Urinary bladder (tissue), 4 donors: Measurements from ENCODE around the gene MERTK. TPM values are rescaled to one million over a fixed set of nuclear protein-coding genes. Genes with fewer than 3 reads are reported as not detected.
"Not testable (repeated sequence)": the region's sequence is repeated elsewhere in the genome, so short reads cannot be mapped to it uniquely, and the experiment has no call there.

Source experiments
- DNase-seq: peaks from one replicate; pipeline ENCODE4 v3.0.0-alpha.2; 2015; ENCODE audit errors: extremely low spot score
- H3K27ac ChIP-seq: one replicate; pipeline ENCODE4 v1.5.1; 2013; ENCODE audit warnings: low read depth, mild to moderate bottlenecking, moderate library complexity
- H3K36me3 ChIP-seq: one replicate; pipeline ENCODE4 v1.6.1; 2013; ENCODE audit warnings: mild to moderate bottlenecking, moderate library complexity; ENCODE audit not compliant: insufficient read depth
- H3K4me1 ChIP-seq: one replicate; pipeline ENCODE4 v1.6.1; 2013; ENCODE audit warnings: mild to moderate bottlenecking, moderate library complexity; ENCODE audit not compliant: insufficient read depth
- H3K4me3 ChIP-seq: one replicate; pipeline ENCODE4 v1.5.1; 2013; ENCODE audit warnings: low read depth, low read length
- WGBS: extraction: QIAGEN DNeasy Blood & Tissue Kit; methylation state at CpG from one replicate; pipeline ENCODE4 v1.1.7; 2013; 5-methylcytosine and 5-hydroxymethylcytosine counted together
- polyA plus RNA-seq: library from polyadenylated mRNA; stranded (reverse); fragments of 200-250 nt; gene quantifications from one replicate; pipeline ENCODE4 v1.2.3, GENCODE V29; 2013
- total RNA-seq: library from RNA; depleted of rRNA; stranded (reverse); fragments of >200 nt; gene quantifications from one replicate; pipeline ENCODE4 v1.2.3, GENCODE V29; 2014
- donor health status: healthy with polysubstance abuse.
- donor health status: healthy.

MERTK gene
- total and polyA plus RNA-seq, 2 donors = 16.1 to 17.6 TPM

DNA sequence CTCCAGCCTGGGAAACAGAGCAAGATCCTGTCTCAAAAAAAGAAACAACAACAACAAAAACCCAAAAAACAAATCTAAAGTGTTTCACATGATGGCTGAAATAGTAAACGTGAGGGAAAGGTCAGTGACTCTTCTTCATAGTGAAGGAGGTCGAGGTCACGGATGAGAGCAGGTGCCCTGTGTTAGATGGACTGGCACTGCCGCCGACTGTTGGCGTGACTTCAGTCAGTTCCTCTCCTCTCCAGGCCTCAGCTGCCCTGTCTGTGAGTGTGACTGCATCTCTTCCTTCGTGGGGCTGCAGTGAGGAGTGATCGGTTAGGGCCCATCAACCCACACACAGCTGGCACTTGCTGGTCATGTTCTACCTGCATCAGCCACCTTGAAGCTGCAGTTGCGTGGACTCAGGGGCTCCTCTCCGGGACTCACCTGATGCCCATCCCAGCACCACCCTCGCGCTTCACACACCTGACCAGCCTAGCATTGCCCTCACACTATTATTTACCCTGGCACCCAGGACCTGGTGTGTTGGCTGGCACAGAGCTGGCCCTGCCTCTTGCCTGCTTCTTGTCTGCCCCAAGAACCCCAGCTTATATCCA is 126.6 kb downstream of the MERTK start:
- Histone ChIP-seq H3K36me3 (no peaks in the 10 kb centered on the region), H3K4me1 (peaks cover 1% of the 10 kb centered on the region), H3K4me3 (no peak overlapping the region), H3K27ac (no peak overlapping the region)
- WGBS = 92% methylated on average over 12 of the region's 12 CpGs
- DNase-seq = no peak

DNA sequence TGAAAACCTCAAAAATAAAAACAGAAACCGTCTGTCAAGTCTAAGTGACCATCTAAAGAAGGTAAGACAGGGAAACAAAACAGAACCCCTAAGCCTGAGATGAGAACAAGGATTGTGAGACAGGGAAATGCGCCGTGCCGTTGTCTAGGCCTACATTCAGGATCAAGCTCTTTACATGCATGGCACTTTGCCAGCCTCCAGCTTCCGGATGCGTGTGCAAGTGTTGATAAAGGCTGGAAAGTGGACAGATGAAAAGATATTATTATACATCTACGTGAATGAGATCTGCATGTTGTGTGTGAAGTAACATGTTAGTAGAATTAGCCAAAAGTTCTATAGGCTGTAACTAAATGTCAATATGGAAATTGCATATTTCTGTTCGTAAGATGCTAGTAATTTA is 128.1 kb downstream of the MERTK start:
- WGBS = 54% methylated on average over 8 of the region's 8 CpGs
- no peaks in the 10 kb centered on the region for H3K36me3 ChIP-seq
- H3K4me1 ChIP-seq = peaks cover 1% of the 10 kb centered on the region
- DNase-seq = no peak
- no peak overlapping the region for H3K27ac ChIP-seq
- no peak overlapping the region for H3K4me3 ChIP-seq

DNA sequence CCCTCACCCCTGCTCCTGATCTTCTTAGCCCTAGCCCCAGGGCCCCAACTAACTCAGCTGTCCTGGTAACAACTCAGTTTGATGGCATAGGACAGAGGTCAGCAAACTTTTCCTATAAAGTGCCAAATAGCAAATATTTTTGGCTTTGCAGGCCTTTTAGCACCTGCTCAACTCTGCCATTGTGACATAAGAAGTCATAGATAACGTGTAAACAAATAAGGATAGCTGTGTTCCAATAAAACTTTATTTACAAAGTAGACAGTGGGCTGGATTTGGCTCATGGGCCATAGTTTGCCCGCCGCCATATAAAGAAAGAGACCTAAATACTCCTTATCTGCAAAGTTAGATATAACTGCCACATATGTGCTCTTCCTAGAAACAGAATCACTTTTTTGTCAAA is 129.4 kb downstream of the MERTK start:
- DNase-seq = no peak
- Histone ChIP-seq H3K4me3 (no peak overlapping the region), H3K27ac (no peak overlapping the region), H3K4me1 (peaks cover 3% of the 10 kb centered on the region), H3K36me3 (no peaks in the 10 kb centered on the region)
- WGBS = 97% methylated on average over 3 of the region's 3 CpGs

DNA sequence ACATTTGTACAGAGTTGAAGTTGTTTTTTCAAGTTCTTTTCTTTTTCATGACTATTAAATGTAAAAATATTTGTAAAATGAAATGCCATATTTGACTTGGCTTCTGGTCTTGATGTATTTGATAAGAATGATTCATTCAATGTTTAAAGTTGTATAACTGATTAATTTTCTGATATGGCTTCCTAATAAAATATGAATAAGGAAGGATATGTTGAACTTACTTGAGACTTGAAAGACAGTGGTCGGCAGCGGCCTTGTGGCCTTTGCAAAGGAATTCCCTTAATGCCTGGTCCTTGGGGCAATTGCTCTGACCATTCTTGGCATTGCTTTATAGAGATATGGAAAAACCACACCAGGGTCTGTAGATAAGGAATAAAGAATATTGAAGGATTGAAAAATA is 130.8 kb downstream of the MERTK start:
- no peak overlapping the region for H3K27ac ChIP-seq
- H3K4me1 ChIP-seq = peaks cover 7% of the 10 kb centered on the region
- WGBS = 86% methylated on average over 2 of the region's 2 CpGs
- H3K4me3 ChIP-seq = no peak overlapping the region
- H3K36me3 ChIP-seq = no peaks in the 10 kb centered on the region
- DNase-seq = no peak

DNA sequence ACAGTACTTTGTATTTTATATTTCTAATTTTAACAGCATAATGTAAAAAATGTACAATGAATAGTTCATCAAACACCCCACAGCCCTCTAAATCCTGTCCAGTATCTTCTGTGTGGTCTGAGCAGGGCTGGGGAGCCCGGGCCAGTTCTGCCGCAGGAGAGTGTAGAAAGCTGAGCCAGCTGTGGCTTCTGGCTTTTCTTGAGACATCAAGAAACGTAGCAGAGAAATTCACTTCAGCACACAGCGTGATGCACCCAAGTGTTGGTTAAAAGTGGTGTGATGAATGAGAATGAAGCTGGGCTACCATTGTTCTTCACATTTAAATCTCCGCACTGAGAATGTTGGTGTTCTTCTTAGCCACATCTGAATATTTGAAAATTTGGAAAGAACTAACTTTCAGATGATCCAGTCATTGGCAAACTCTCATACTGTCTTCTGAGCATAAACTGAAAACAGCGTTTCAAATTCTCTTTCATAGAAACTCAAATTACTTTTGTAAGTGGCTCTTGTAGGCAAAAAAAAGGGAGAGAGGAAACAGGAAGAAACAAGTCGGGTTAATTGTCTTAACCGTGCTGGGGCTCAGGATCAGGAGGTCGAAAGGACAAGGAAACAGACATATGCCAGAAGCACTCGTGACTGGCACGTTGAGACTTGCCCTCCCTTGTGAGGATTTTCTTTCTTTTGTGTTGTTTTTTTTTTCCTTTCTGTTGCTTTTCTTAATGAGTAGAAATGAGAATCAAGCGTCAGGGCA is 133.2 kb downstream of the MERTK start:
- no peak overlapping the region for H3K27ac ChIP-seq
- no peaks in the 10 kb centered on the region for H3K36me3 ChIP-seq
- peak; percentile 48 for DNase-seq
- peaks cover 7% of the 10 kb centered on the region for H3K4me1 ChIP-seq
- 16% methylated on average over 12 of the region's 12 CpGs for WGBS
- no peak overlapping the region for H3K4me3 ChIP-seq

DNA sequence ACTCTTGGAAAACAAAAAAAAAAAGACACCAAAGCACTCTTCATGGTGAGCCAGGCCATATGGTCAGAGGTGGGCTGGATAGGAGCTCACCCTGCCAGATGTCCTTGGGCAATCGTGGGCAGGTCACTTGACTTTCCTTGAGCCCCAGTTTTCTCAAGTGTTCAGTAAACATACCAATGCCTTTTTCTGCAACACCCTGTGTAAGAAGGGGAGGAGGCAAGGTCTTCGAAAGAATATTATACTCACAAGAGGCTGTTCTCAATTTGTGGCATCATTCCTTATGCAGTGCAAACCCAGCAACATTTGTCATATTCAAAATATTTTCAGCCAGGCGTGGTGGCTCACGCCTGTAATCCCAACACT is 133.8 kb downstream of the MERTK start:
- peak overlapping the region; percentile 29 for H3K27ac ChIP-seq
- no peak for DNase-seq
- H3K4me1 ChIP-seq = peaks cover 7% of the 10 kb centered on the region
- 55% methylated on average over 4 of the region's 4 CpGs for WGBS
- H3K36me3 ChIP-seq = no peaks in the 10 kb centered on the region
- H3K4me3 ChIP-seq = no peak overlapping the region

DNA sequence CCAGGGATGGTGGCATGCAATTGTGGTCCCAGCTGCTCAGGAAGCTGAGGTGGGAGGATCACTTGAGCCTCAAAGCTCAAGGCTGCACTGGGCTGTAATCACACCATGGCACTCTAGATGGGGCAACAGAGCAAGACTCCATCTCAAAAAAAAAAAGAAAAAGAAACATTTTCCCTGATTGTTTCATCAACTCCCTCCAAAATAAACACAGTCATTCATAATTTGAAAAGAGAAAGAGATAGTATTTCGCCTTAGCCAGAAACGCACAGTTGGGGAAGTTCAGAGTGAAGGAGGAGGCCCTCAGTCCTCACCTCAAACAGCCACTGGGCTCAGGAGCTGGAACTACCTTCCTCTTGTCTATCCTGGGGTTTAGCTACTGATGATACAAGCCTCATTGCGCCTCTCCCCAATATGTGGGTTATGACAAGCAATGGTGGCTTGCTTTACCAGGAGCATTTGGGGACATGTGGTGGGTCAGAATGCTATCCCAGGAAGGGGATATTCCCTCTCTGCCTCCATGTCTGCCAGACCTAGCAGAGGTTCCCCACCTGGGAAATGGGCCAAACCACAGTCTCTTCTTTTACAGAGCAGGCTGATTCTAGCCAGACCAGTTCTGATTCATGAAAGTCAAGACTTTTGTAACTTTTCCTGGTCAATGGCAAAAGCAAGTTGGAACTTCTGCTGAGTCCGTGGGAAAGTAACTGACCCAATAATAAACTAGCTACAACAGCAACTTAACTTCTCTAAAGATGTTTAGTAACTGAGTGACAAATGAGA is 134.5 kb downstream of the MERTK start:
- WGBS = 51% methylated on average over 4 of the region's 4 CpGs
- no peak for DNase-seq
- Histone ChIP-seq H3K4me1 (peaks cover 7% of the 10 kb centered on the region), H3K27ac (no peak overlapping the region), H3K4me3 (no peak overlapping the region), H3K36me3 (no peaks in the 10 kb centered on the region)

DNA sequence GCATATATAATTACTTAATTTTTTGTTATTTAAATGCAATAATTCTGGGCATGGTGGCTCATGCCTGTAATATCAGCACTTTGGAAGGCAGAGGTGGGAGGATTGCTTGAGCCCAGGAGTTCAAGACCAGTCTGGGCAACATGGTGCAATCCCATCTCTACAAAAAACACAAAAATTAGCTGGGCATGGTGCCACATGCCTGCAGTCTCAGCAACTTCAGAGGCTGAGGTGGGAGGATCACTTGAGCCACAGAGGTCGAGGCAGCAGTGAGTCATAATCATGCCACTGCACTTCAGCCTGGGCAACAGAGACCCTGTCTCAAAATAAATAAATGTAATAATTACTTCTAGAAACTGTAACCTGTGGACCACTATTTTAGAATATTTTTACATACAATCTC is 135.2 kb downstream of the MERTK start:
- WGBS = 59% methylated on average over 1 of the region's 1 CpG
- H3K4me3 ChIP-seq = no peak overlapping the region
- no peaks in the 10 kb centered on the region for H3K36me3 ChIP-seq
- no peak overlapping the region for H3K27ac ChIP-seq
- no peak for DNase-seq
- peaks cover 7% of the 10 kb centered on the region for H3K4me1 ChIP-seq

DNA sequence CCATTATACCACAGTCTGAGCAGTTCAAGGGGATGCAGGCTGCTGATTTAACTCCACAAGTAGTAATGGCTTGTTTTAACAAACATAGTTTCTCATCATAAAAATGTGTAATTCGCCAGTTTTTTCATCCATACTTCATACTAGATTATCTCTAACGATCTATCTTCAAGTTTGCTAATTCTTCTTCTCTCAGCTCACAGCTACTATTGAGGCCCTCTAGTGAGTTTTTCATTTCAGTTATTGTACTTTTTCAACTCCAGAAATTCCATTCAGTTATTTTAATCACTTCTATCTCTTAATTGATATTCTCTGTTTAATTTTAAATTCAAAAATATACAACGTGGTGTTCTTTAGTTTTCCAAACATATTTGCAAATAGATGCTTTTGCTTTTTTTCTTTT is 136.5 kb downstream of the MERTK start:
- Histone ChIP-seq H3K4me1 (peaks cover 6% of the 10 kb centered on the region), H3K36me3 (no peaks in the 10 kb centered on the region), H3K27ac (no peak overlapping the region), H3K4me3 (no peak overlapping the region)
- DNase-seq = no peak
- WGBS = 79% methylated on average over 3 of the region's 3 CpGs

DNA sequence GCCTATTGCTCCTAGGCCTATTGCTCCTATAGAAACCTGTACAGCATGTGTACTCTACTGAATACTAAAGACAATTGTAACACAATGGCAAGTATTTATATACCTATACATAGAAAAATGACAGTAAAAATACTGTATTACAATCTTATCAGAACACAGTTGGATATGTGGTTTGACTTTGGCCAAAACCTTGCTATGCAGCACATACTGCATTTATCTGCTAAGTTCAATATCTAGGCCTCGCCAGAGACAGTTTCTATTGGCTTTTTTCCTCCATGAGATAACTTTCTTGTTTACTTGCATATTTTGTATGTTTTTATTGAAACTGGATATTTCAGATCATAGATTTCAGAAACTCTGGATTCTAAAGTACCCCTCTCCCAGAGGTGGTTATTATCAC is 137.4 kb downstream of the MERTK start:
- no peaks in the 10 kb centered on the region for H3K36me3 ChIP-seq
- DNase-seq = no peak
- WGBS = 89% methylated on average over 1 of the region's 1 CpG
- H3K4me1 ChIP-seq = peaks cover 6% of the 10 kb centered on the region
- H3K4me3 ChIP-seq = no peak overlapping the region
- H3K27ac ChIP-seq = no peak overlapping the region

DNA sequence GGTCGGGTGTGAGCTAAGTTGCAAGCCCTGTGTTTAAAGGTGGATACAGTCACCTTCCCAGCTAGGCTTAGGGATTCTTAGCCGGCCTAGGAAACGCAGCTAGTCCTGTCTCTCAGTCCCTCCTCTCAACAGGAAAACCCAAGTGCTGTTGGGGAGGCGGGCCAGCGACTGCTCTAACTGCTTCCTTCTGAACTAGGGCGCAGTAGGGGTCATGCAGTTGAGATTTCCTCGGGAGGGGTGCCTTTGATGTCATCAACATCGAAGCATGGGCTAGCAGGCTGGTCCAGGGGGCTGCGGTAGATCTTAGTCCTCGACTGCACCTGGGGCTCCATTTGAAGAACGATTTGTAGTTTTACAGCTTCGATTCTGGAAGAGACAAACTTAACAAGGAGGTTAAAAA is 141.1 kb downstream of the MERTK start:
- not testable (repeated sequence) for H3K4me1 ChIP-seq, H3K27ac ChIP-seq, H3K36me3 ChIP-seq, H3K4me3 ChIP-seq, DNase-seq
- WGBS = 87% methylated on average over 12 of the region's 12 CpGs

DNA sequence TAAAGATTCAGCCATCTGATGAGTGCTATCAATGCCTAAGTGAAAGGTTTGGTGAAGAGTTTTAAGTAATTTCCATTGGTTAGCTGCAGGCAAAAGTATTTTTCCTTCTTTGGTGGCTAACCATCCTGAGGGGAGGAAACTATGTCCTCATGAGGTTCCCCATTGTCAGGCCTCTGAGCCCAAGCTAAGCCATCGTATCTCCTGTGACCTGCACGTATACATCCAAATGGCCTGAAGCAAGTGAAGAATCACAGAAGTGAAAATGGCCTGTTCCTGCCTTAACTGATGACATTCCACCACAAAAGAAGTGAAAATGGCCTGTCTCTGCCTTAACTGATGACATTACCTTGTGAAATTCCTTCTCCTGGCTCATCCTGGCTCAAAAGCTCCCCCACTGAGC is 141.7 kb downstream of the MERTK start:
- not testable (repeated sequence) for H3K27ac ChIP-seq, H3K4me3 ChIP-seq, H3K4me1 ChIP-seq, H3K36me3 ChIP-seq, DNase-seq
- WGBS = 82% methylated on average over 2 of the region's 2 CpGs

DNA sequence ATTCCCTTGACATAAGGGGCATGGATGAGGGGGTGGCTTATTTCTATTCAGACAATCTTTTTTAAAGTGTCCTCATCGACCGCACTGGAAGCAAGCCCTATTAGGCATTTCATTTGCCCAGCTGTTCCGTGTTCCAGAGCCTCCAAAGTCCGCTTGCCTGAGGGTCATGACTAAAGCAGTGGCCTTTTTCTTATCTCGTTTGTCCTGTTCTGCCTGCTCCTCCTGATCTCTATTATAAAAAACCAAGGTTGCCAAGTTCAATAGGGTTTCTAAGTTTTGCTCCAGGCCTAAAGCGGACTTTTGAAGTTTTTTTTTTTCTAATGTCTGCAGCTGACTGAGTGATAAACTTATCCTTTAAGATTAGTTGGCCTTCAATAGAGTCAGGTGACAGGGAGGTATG is 143.1 kb downstream of the MERTK start:
- not testable (repeated sequence) for H3K27ac ChIP-seq, DNase-seq, H3K4me1 ChIP-seq, H3K4me3 ChIP-seq, H3K36me3 ChIP-seq
- 74% methylated on average over 6 of the region's 6 CpGs for WGBS

DNA sequence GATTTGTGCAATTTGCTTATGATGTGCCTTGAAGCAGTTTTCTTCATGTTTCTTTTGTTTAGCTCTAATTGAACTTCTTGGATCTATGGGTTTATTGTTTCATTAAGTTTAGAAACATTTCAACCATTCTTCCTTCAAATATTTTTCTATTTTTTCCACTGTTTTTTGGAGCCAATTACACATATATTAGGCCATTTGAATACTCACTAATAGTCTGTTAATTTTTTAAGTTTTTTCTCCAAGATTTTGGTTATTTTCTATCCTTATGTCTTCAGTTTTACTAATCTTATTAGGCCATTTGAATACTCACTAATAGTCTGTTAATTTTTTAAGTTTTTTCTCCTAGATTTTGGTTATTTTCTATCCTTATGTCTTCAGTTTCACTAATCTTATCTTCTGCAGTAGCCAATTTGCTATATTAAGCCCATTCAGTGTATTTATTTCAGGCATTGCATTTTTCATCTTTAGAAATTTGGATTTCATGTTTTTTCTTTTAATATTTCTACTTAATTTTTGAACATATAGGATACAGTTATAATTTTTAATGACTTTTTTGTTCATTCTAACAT is 147.1 kb downstream of the MERTK start:
- Histone ChIP-seq H3K4me1 (no peaks in the 10 kb centered on the region), H3K36me3 (no peaks in the 10 kb centered on the region)
- no peak for DNase-seq

More for the DNA sequence above, 147.1 kb downstream of the MERTK start:
- H3K4me3 ChIP-seq = no peak overlapping the region
- H3K27ac ChIP-seq = no peak overlapping the region
